HepG2 (cell line): ENCODE measurements around the gene UGT1A8. TPM values are rescaled to one million over a fixed set of nuclear protein-coding genes. Genes with fewer than 3 reads are reported as not detected.
A peak's percentile ranks its signal among the peaks of the same experiment; 100 is the strongest.

ENCODE experiments used
- CBFB ChIP-seq: sonication (generic); formaldehyde crosslinking; IDR thresholded peaks from 2 replicates; pipeline ENCODE4 v1.4.0; 2020; ENCODE audit warnings: missing genetic modification reagents
- CCAR2 ChIP-seq: fragments of 200-400 bp; formaldehyde crosslinking; optimal IDR thresholded peaks from 2 replicates; pipeline ENCODE3; 2018; ENCODE audit warnings: low read depth, mild to moderate bottlenecking, low read length, moderate library complexity
- CREB1 ChIP-seq, 2 experiments: fragments of 450-650 bp in 1 of 2; IDR thresholded peaks; 2 replicates each; pipeline ENCODE4 v1.6.1; 2016 to 2017; ENCODE audit warnings: control low read depth in 1 of 2, mild to moderate bottlenecking in 1 of 2, missing compliant biosample characterization in 1 of 2, missing genetic modification characterization in 1 of 2
- ELF3 ChIP-seq: IDR thresholded peaks from 2 replicates; pipeline ENCODE4 v1.6.1; 2016; ENCODE audit warnings: missing genetic modification reagents, missing compliant biosample characterization
- FOXA3 ChIP-seq: IDR thresholded peaks from 2 replicates; pipeline ENCODE4 v1.6.1; 2016; ENCODE audit warnings: missing genetic modification reagents, missing compliant biosample characterization
- GABPB1 ChIP-seq: IDR thresholded peaks from 2 replicates; pipeline ENCODE4 v1.6.1; 2016; ENCODE audit warnings: mild to moderate bottlenecking, missing genetic modification reagents, moderate library complexity, missing compliant biosample characterization
- JDP2 ChIP-seq: sonication (generic); formaldehyde crosslinking; IDR thresholded peaks from 2 replicates; pipeline ENCODE4 v1.8.1; 2022; ENCODE audit warnings: missing genetic modification reagents, borderline replicate concordance
- KLF9 ChIP-seq: IDR thresholded peaks from 2 replicates; pipeline ENCODE4 v1.6.1; 2016; ENCODE audit warnings: low read depth
- MIER2 ChIP-seq: IDR thresholded peaks from 2 replicates; pipeline ENCODE4 v1.6.1; 2016; ENCODE audit warnings: missing biosample characterization, missing genetic modification reagents
- XRCC5 ChIP-seq: fragments of 200-400 bp; formaldehyde crosslinking; optimal IDR thresholded peaks from 2 replicates; pipeline ENCODE3; 2017; ENCODE audit warnings: mild to moderate bottlenecking, low read length
- ZBTB20 ChIP-seq: sonication (generic); formaldehyde crosslinking; IDR thresholded peaks from 2 replicates; pipeline ENCODE4 v1.8.1; 2023; ENCODE audit warnings: missing genetic modification reagents, low read depth, mild to moderate bottlenecking, borderline replicate concordance
- ZBTB8A ChIP-seq: sonication (generic); formaldehyde crosslinking; IDR thresholded peaks from 2 replicates; pipeline ENCODE4 v1.4.0; 2020; ENCODE audit warnings: mild to moderate bottlenecking, low read depth, missing genetic modification reagents, borderline replicate concordance
- ZEB1 ChIP-seq: IDR thresholded peaks from 2 replicates; pipeline ENCODE4 v1.6.1; 2012; ENCODE audit warnings: mild to moderate bottlenecking, low read depth, inconsistent platforms; ENCODE audit not compliant: insufficient replicate concordance
- ZNF292 ChIP-seq: sonication (generic); formaldehyde crosslinking; IDR thresholded peaks from 2 replicates; pipeline ENCODE4 v1.8.1; 2022; ENCODE audit warnings: mild to moderate bottlenecking, low read depth, missing genetic modification reagents, borderline replicate concordance
- ZNF431 ChIP-seq: sonication (generic); formaldehyde crosslinking; IDR thresholded peaks from 2 replicates; pipeline ENCODE4 v1.9.0; 2022; ENCODE audit warnings: missing genetic modification reagents, low read depth, mild to moderate bottlenecking, borderline replicate concordance
- ZNF564 ChIP-seq: sonication (generic); formaldehyde crosslinking; IDR thresholded peaks from 2 replicates; pipeline ENCODE4 v1.8.1; 2023; ENCODE audit warnings: mild to moderate bottlenecking, missing genetic modification reagents
- polyA plus RNA-seq, 8 experiments: library from polyadenylated mRNA; depleted of rRNA in 3 of 8; stranded (reverse) in 7 of 8; unstranded in 1 of 8; fragments of >200 nt; fragmentation: Illumina TruSeq in 4 of 8; extraction: Trizol in 4 of 8; gene quantifications; 2 replicates each; pipeline versions ENCODE4 v1.2.1 to v1.2.3, GENCODE V29; 2011 to 2016; ENCODE audit warnings: low read depth in 4 of 8, missing spikeins in 1 of 8, mixed read lengths in 1 of 8; ENCODE audit not compliant: insufficient read depth in 1 of 8
- total RNA-seq, 5 experiments: library from RNA; depleted of rRNA; stranded (reverse); fragments of >200 nt; fragmentation: Illumina TruSeq; extraction: Trizol; gene quantifications; 2 replicates each; pipeline ENCODE4 v1.2.3, GENCODE V29; 2016; ENCODE audit warnings: low read depth in 1 of 5
- TF ChIP-seq, protein P1 (sequence below): sonication (generic); formaldehyde crosslinking; IDR thresholded peaks from 2 replicates; pipeline ENCODE4 v1.4.0; 2020; ENCODE audit warnings: missing genetic modification reagents
- TF ChIP-seq, protein P2 (sequence below): IDR thresholded peaks from 2 replicates; pipeline ENCODE4 v1.6.1; 2016; ENCODE audit warnings: mild to moderate bottlenecking
- TF ChIP-seq, protein P3 (sequence below): sonication (generic); formaldehyde crosslinking; IDR thresholded peaks from 2 replicates; pipeline ENCODE4 v1.4.0; 2020; ENCODE audit warnings: mild to moderate bottlenecking, missing genetic modification reagents, borderline replicate concordance
- TF ChIP-seq, protein P4 (sequence below): sonication (generic); formaldehyde crosslinking; IDR thresholded peaks from 2 replicates; pipeline ENCODE4 v1.4.0; 2020; ENCODE audit warnings: missing genetic modification reagents, borderline replicate concordance

Gene UGT1A8
- total and polyA plus RNA-seq, 2 of the 13 experiments (the other 11 are each of a cell fraction or from before 2014, with no cell fraction given): not detected

DNA sequence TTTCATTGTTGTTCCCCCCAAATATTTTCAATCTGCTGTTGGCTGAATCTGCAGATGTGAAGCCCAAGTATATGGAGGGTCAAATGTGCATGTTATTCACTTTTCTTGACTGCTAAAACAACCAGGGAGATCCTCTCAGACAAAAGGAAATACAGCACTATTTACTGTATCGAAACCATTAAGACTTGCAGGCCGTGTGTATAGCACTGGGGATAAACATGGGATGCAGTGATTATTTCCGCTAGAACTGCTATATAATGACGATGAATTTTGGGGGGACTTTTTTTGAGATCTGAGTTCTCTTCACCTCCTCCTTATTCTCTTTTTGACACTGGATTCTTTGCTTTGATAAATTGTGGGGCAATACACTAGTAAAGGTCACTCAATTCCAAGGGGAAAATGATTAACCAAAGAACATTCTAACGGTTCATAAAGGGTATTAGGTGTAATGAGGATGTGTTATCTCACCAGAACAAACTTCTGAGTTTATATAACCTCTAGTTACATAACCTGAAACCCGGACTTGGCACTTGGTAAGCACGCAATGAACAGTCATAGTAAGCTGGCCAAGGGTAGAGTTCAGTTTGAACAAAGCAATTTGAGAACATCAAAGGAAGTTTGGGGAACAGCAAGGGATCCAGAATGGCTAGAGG, 139.1 kb downstream of the UGT1A8 start (continued):
- TF ChIP-seq ZNF292 (CRISPR knock-in tag) (no peak), ELF3 (peak; percentile 94), JDP2 (peak; percentile 88; the same call in 1 of the 2 replicates), MIER2 (CRISPR knock-in tag) (peak; percentile 75), CREB1 (IDR thresholded peaks at IDR 0.05) (peak; percentile 67), CREB1 (CRISPR knock-in tag; IDR thresholded peaks at IDR 0.05) (peak; percentile 87), XRCC5 (no peak), CCAR2 (peak; percentile 54), ZBTB8A (CRISPR knock-in tag) (no peak), ZNF431 (no peak), GABPB1 (CRISPR knock-in tag) (0 out of 2 replicates have a peak, but pooled peaks have one; percentile 19), ZBTB20 (CRISPR knock-in tag) (peak; percentile 89; the same call in 1 of the 2 replicates), ZNF564 (CRISPR knock-in tag) (no peak), ZEB1 (peak; percentile 78), KLF9 (CRISPR knock-in tag) (0 out of 2 replicates have a peak, but pooled peaks have one; percentile 33), CBFB (CRISPR knock-in tag) (peak; percentile 83), FOXA3 (peak; percentile 97)
- TF ChIP-seq, protein P1, sequence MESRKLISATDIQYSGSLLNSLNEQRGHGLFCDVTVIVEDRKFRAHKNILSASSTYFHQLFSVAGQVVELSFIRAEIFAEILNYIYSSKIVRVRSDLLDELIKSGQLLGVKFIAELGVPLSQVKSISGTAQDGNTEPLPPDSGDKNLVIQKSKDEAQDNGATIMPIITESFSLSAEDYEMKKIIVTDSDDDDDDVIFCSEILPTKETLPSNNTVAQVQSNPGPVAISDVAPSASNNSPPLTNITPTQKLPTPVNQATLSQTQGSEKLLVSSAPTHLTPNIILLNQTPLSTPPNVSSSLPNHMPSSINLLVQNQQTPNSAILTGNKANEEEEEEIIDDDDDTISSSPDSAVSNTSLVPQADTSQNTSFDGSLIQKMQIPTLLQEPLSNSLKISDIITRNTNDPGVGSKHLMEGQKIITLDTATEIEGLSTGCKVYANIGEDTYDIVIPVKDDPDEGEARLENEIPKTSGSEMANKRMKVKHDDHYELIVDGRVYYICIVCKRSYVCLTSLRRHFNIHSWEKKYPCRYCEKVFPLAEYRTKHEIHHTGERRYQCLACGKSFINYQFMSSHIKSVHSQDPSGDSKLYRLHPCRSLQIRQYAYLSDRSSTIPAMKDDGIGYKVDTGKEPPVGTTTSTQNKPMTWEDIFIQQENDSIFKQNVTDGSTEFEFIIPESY: peak; percentile 51; the same call in 1 of the 2 replicates
- TF ChIP-seq, protein P2, sequence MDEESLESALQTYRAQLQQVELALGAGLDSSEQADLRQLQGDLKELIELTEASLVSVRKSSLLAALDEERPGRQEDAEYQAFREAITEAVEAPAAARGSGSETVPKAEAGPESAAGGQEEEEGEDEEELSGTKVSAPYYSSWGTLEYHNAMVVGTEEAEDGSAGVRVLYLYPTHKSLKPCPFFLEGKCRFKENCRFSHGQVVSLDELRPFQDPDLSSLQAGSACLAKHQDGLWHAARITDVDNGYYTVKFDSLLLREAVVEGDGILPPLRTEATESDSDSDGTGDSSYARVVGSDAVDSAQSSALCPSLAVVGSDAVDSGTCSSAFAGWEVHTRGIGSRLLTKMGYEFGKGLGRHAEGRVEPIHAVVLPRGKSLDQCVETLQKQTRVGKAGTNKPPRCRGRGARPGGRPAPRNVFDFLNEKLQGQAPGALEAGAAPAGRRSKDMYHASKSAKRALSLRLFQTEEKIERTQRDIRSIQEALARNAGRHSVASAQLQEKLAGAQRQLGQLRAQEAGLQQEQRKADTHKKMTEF (CRISPR knock-in tag): peak; percentile 96
- TF ChIP-seq, protein P3, sequence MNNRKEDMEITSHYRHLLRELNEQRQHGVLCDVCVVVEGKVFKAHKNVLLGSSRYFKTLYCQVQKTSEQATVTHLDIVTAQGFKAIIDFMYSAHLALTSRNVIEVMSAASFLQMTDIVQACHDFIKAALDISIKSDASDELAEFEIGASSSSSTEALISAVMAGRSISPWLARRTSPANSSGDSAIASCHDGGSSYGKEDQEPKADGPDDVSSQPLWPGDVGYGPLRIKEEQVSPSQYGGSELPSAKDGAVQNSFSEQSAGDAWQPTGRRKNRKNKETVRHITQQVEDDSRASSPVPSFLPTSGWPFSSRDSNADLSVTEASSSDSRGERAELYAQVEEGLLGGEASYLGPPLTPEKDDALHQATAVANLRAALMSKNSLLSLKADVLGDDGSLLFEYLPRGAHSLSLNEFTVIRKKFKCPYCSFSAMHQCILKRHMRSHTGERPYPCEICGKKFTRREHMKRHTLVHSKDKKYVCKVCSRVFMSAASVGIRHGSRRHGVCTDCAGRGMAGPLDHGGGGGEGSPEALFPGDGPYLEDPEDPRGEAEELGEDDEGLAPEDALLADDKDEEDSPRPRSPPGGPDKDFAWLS (CRISPR knock-in tag): no peak
- TF ChIP-seq, protein P4, sequence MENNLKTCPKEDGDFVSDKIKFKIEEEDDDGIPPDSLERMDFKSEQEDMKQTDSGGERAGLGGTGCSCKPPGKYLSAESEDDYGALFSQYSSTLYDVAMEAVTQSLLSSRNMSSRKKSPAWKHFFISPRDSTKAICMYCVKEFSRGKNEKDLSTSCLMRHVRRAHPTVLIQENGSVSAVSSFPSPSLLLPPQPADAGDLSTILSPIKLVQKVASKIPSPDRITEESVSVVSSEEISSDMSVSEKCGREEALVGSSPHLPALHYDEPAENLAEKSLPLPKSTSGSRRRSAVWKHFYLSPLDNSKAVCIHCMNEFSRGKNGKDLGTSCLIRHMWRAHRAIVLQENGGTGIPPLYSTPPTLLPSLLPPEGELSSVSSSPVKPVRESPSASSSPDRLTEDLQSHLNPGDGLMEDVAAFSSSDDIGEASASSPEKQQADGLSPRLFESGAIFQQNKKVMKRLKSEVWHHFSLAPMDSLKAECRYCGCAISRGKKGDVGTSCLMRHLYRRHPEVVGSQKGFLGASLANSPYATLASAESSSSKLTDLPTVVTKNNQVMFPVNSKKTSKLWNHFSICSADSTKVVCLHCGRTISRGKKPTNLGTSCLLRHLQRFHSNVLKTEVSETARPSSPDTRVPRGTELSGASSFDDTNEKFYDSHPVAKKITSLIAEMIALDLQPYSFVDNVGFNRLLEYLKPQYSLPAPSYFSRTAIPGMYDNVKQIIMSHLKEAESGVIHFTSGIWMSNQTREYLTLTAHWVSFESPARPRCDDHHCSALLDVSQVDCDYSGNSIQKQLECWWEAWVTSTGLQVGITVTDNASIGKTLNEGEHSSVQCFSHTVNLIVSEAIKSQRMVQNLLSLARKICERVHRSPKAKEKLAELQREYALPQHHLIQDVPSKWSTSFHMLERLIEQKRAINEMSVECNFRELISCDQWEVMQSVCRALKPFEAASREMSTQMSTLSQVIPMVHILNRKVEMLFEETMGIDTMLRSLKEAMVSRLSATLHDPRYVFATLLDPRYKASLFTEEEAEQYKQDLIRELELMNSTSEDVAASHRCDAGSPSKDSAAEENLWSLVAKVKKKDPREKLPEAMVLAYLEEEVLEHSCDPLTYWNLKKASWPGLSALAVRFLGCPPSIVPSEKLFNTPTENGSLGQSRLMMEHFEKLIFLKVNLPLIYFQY (CRISPR knock-in tag): peak; percentile 73; the same call in 1 of the 2 replicates
